ENCODE data around the gene HOTAIR. TPM values are rescaled to one million over a fixed set of nuclear protein-coding genes. Genes with fewer than 3 reads are reported as not detected.

Gene HOTAIR
- total RNA-seq, 1 donor from 2014 or later = 4.0 TPM

- DNase-seq (ENCODE audit: low spot score) = no peak
- peak; percentile 13 for ATAC-seq
- intact Hi-C loops (cut with DNase I) = no loop called here
Observed at GRCh38 chr12:53991077-53991460, 16.3 kb upstream of the HOTAIR start.

GRCh38 chr12:53990311-53991076, 15.7 kb upstream of the HOTAIR start:
- intact Hi-C loops (cut with DNase I) = no loop called here
- ATAC-seq (no peak), DNase-seq (ENCODE audit: low spot score) (no peak)

DNA sequence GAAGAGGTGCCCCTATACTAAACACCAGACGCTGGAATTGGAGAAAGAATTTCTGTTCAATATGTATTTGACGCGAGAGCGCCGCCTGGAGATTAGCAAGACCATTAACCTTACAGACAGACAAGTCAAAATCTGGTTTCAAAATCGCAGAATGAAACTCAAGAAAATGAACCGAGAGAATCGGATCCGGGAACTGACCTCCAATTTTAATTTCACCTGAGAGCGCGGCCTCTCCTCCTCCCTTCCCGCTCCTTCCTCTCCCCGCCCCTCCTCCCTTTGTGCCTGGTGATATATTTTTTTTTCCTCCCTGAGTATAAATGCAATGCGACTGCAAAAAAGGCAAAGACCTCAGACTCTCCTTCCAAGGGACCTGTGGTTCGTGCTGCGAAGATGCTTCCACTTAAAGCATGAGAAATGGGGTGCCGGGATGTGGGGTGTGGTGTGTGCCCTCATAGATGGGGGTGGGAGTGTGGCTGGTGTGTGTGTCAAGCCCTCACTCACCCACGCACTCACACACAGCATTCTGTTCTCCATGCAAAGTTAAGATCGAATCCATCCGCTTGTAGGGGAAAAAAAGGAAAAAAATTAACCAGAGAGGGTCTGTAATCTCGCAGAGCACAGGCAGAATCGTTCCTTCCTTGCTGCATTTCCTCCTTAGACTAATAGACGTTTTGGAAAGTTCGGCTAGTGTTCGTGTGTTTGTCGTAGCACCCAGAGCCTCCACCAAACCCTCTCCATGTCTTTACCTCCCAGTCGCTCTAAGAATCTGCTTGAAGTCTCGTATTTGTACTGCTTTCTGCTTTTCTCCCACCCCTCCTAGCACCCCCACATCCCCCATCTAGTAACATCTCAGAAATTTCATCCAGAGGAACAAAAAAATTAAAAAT, 14.7 kb upstream of the HOTAIR start:
- peak; percentile 76 for DNase-seq (ENCODE audit: low spot score)
- intact Hi-C loops (cut with DNase I) = loop anchor here (5.0 kb wide), 1 partner anchor 218 kb away; no protein-coding TSS in a partner anchor
- ATAC-seq = no peak

DNA sequence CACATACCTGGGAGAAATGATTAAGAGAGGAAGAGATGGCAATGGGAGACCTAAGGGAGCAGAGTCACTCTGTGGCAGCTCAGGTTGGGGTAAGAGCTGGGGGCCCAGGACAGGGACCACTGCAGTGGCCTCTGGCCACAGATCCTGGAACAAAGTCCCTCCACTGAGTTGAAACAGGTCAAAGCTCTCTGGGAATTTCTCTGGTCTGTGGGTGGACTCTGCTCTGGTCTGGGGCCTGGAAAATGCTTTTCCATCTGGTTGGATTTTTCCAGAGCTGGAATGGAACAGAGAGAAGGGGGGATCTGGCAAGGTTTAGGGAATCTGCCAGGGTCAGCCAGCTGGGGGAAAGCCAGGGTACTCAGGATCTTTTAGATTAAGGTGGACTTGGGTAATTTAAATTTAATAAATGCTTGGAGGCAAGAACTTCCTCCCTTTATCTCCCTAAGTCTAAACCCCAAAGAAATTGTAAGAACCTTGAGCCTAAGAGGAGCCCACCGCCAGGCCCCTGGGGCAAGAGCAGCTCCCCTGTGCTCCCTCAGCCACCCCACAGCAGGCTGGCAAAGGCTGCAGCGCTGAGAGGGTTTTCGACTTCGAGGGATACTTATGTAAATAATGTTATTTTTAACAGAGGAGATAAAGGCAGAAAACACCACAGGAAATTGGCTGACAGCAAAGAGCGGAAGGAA, 13.9 kb upstream of the HOTAIR start:
- ATAC-seq (no peak), DNase-seq (ENCODE audit: low spot score) (no peak)
- intact Hi-C loops (cut with DNase I) = loop anchor here (5.0 kb wide), 1 partner anchor 219 kb away; no protein-coding TSS in a partner anchor

GRCh38 chr12:53987787-53988230, 13.1 kb upstream of the HOTAIR start:
- intact Hi-C loops (cut with DNase I) = loop anchor here (5.0 kb wide), 1 partner anchor 219 kb away; no protein-coding TSS in a partner anchor
- DNase-seq (ENCODE audit: low spot score) = no peak
- ATAC-seq = no peak

- ATAC-seq (no peak), DNase-seq (ENCODE audit: low spot score) (no peak)
Observed at GRCh38 chr12:53986686-53987483, 12.1 kb upstream of the HOTAIR start.

GRCh38 chr12:53985994-53986685, 11.4 kb upstream of the HOTAIR start:
- intact Hi-C loops (cut with DNase I) = loop anchor here (5.0 kb wide), 1 partner anchor 221 kb away; no protein-coding TSS in a partner anchor
- no peak for DNase-seq (ENCODE audit: low spot score)

More at GRCh38 chr12:53986686-53987483, 12.1 kb upstream of the HOTAIR start:
- intact Hi-C loops (cut with DNase I) = loop anchor here (5.0 kb wide), 1 partner anchor 220 kb away; no protein-coding TSS in a partner anchor

GRCh38 chr12:53985692-53985993, 10.9 kb upstream of the HOTAIR start:
- no peak for DNase-seq (ENCODE audit: low spot score)
- intact Hi-C loops (cut with DNase I) = loop anchor here (5.0 kb wide), 1 partner anchor 222 kb away; no protein-coding TSS in a partner anchor
- no peak for ATAC-seq

More at GRCh38 chr12:53985994-53986685, 11.4 kb upstream of the HOTAIR start:
- ATAC-seq = peak; percentile 41

DNA sequence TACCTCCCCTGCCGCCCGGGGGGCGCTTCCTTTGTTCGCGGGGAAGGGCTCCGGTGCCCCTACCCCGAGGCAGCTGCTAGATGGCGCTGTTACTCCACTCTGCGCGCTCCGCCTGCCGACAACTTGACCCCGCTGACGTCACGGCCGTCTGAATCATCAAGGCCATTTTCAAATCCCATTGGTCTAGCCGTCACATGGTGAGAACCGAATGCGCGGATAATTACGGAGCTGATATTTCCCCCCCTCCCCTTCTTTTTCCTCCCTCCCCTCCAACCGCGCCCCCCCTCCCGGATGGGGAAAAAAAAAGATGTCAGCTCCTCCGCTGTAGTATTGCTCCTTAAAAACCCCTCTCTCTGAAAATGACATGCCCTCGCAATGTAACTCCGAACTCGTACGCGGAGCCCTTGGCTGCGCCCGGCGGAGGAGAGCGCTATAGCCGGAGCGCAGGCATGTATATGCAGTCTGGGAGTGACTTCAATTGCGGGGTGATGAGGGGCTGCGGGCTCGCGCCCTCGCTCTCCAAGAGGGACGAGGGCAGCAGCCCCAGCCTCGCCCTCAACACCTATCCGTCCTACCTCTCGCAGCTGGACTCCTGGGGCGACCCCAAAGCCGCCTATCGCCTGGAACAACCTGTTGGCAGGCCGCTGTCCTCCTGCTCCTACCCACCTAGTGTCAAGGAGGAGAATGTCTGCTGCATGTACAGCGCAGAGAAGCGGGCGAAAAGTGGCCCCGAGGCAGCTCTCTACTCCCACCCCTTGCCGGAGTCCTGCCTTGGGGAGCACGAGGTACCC, 10.3 kb upstream of the HOTAIR start, which contains the start of gene HOXC10:
Gene HOXC10, plus strand, starts transcription at position 246 of the 791 bp plus-strand sequence. Its CDS starts 114 bp downstream, at position 360.
- ATAC-seq = peak; percentile 91
- peak; percentile 98 for DNase-seq (ENCODE audit: low spot score)
- intact Hi-C loops (cut with DNase I) = loop anchor here (5.0 kb wide), 2 partner anchors 222 to 733 kb away; a partner anchor contains a TSS

GRCh38 chr12:53983950-53984572, 9.3 kb upstream of the HOTAIR start:
- no peak for DNase-seq (ENCODE audit: low spot score)
- no peak for ATAC-seq

DNA sequence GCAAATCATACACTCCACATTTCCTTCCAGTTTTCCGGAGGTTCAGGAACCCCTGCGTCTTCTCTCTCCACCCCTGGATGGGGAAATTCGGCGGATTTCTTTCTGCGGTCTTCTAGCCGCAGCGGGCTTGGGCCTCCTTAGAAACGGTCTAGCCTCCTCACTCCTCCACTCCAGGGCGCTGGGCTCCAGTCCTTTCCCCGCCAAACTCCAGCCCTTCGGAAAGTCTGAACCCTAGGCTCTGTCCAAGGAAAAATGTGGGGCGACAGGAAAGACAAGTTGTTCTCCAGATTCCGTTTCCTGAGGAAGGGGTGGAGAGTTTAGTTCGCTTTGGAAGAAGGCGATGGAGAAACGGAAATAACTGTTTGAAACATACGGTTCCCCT, 8.8 kb upstream of the HOTAIR start:
- no peak for DNase-seq (ENCODE audit: low spot score)
- intact Hi-C loops (cut with DNase I) = loop anchor here (5.0 kb wide), 1 partner anchor 731 kb away; a partner anchor contains a TSS
- no peak for ATAC-seq

More at GRCh38 chr12:53983950-53984572, 9.3 kb upstream of the HOTAIR start:
- intact Hi-C loops (cut with DNase I) = loop anchor here (5.0 kb wide), 1 partner anchor 732 kb away; a partner anchor contains a TSS

- intact Hi-C loops (cut with DNase I) = loop anchor here (5.0 kb wide), 1 partner anchor 731 kb away; a partner anchor contains a TSS
- ATAC-seq = no peak
Observed at GRCh38 chr12:53982648-53983567, 8.2 kb upstream of the HOTAIR start.

GRCh38 chr12:53981634-53982565, 7.1 kb upstream of the HOTAIR start:
- intact Hi-C loops (cut with DNase I) = loop anchor here (5.0 kb wide), 1 partner anchor 730 kb away; a partner anchor contains a TSS
- DNase-seq (ENCODE audit: low spot score) (no peak), ATAC-seq (no peak)

More at GRCh38 chr12:53982648-53983567, 8.2 kb upstream of the HOTAIR start:
- no peak for DNase-seq (ENCODE audit: low spot score)
